Measurements from ENCODE around the gene POTED. TPM values are rescaled to one million over a fixed set of nuclear protein-coding genes. Genes with fewer than 3 reads are reported as not detected.
"Not testable (repeated sequence)": the region's sequence is repeated elsewhere in the genome, so short reads cannot be mapped to it uniquely, and the experiment has no call there.

The POTED gene
- polyA plus RNA-seq = not detected
- long read RNA-seq, donor 1 = 0 reads
- long read RNA-seq, donor 2 = 0 reads
- long read RNA-seq, donor 3 = 0 reads
- long read RNA-seq, donor 4 = 0 reads
- long read RNA-seq, donor 5 = 0 reads
- long read RNA-seq, donor 6 = 0 reads
- long read RNA-seq, donor 7 = 0 reads
- long read RNA-seq, donor 8 = 0 reads
- long read RNA-seq, donor 9 = 0 reads
- long read RNA-seq, donor 10 = 0 reads

DNA sequence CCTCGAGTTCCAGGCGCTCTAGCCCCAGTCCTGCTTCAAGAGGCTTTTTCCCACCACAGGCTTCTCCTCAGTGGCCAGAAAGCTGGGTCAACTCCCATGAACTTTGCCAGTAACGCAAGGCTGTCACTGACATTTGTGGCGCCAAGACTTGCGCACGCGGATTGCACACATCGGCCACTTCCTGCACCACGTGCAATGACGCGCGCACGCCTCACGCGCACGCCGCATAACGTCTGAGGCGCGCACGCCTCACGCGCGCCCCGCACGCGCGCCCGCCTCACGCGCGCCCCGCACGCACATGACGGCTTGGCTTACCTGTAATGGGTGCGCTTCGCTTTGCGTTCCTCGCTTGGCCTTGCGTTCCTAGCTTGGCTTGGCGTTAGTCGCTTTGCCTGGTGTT lies at the start of gene POTED:
Gene POTED (plus strand): TSS at position 301 of the 400 bp plus-strand sequence. CDS start 452 bp downstream, outside the sequence.
- not testable (repeated sequence) for H3K27ac ChIP-seq (ENCODE audit: low read depth in 1 of 3, low read length in 2 of 3); H3K27me3 ChIP-seq (ENCODE audit: control insufficient read depth in 3 of 3, insufficient read depth in 3 of 3, low read length in 3 of 3); H3K36me3 ChIP-seq (ENCODE audit: control insufficient read depth in 3 of 3, insufficient read depth in 2 of 3, low read depth in 1 of 3, low read length in 3 of 3); FAIRE-seq; H3K4me1 ChIP-seq (ENCODE audit: control insufficient read depth in 3 of 3, insufficient read depth in 2 of 3, low read depth in 1 of 3, low read length in 2 of 3); H3K9me3 ChIP-seq (ENCODE audit: control insufficient read depth in 2 of 2, insufficient read depth in 1 of 2, low read depth in 1 of 2, low read length in 1 of 2); H3K4me3 ChIP-seq (ENCODE audit: low read depth in 1 of 3, low read length in 3 of 3); DNase-seq
- 84 to 97% (median 94%) methylated on average over 14 to 34 of the region's 42 CpGs for WGBS, 3 donors

DNA sequence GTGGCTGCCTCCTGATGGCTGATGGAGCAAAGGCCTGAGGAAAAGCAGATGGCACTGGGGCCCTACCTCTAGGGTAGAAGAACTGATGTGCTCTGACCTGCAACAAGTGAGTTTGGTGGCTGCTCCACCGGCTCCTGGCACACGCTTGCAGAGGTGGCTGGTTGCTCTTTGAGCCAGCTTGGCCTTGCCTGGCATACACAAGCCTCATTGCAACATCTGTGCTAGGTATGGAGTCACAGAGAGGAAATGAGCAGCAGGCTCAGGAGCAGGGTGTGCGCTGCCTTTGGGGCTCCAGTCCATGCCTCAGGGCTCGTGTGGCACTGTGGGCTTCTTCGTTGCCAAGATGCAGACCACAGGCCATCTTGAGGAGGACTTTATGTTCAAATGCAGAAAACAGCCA lies 40.5 kb downstream of the POTED start:
- not testable (repeated sequence) for H3K9me3 ChIP-seq (ENCODE audit: control insufficient read depth in 2 of 2, insufficient read depth in 1 of 2, low read depth in 1 of 2, low read length in 1 of 2); H3K36me3 ChIP-seq (ENCODE audit: control insufficient read depth in 3 of 3, insufficient read depth in 2 of 3, low read depth in 1 of 3, low read length in 3 of 3); FAIRE-seq; H3K27me3 ChIP-seq (ENCODE audit: control insufficient read depth in 3 of 3, insufficient read depth in 3 of 3, low read length in 3 of 3); H3K4me3 ChIP-seq (ENCODE audit: low read depth in 1 of 3, low read length in 3 of 3); DNase-seq; H3K27ac ChIP-seq (ENCODE audit: low read depth in 1 of 3, low read length in 2 of 3); H3K4me1 ChIP-seq (ENCODE audit: control insufficient read depth in 3 of 3, insufficient read depth in 2 of 3, low read depth in 1 of 3, low read length in 2 of 3)
- WGBS, 3 donors = 85 to 86% methylated on average over 1 to 3 of the region's 5 CpGs; no CpG with 5 or more reads in 1 of the 3 donors

DNA sequence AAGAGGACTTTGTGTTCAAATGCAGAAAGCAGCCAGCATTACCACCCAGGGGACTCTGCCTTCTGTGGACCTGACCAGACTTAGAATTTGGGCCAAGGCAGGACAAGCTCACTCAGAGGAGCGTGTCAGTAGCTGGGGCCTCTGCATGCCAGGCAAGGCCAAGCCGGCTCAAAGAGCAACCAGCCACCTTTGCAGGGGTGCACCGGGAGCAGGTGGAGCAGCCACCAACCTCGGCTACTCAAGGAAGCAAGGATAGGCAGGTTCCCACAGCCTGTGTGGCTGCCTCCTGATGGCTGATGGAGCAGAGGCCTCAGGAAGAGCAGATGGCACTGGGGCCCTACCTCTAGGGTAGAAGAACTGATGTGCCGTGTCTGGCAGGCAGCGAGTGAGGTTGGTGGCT lies 42.2 kb downstream of the POTED start:
- H3K4me1 ChIP-seq (ENCODE audit: control insufficient read depth in 3 of 3, insufficient read depth in 2 of 3, low read depth in 1 of 3, low read length in 2 of 3); DNase-seq; H3K4me3 ChIP-seq (ENCODE audit: low read depth in 1 of 3, low read length in 3 of 3); H3K27me3 ChIP-seq (ENCODE audit: control insufficient read depth in 3 of 3, insufficient read depth in 3 of 3, low read length in 3 of 3); FAIRE-seq; H3K9me3 ChIP-seq (ENCODE audit: control insufficient read depth in 2 of 2, insufficient read depth in 1 of 2, low read depth in 1 of 2, low read length in 1 of 2); H3K36me3 ChIP-seq (ENCODE audit: control insufficient read depth in 3 of 3, insufficient read depth in 2 of 3, low read depth in 1 of 3, low read length in 3 of 3); H3K27ac ChIP-seq (ENCODE audit: low read depth in 1 of 3, low read length in 2 of 3): not testable (repeated sequence)
- WGBS, 3 donors = 77 to 83% (median 77%) methylated on average over 4 to 6 of the region's 6 CpGs

Measured in small intestine (tissue), 16 donors.